VCaP (cell line): ENCODE results near the gene DGCR8.

ENCODE experiments used
- H3K27ac ChIP-seq: fragments of 450-650 bp; 2 replicates; pipeline ENCODE4 v1.5.1; 2017
- TF ChIP-seq, protein P1 (sequence below): fragments of 450-650 bp; conservative IDR thresholded peaks from 2 replicates; pipeline ENCODE4 v1.5.1; 2017; ENCODE audit warnings: mild to moderate bottlenecking, moderate library complexity

DGCR8 gene

DNA sequence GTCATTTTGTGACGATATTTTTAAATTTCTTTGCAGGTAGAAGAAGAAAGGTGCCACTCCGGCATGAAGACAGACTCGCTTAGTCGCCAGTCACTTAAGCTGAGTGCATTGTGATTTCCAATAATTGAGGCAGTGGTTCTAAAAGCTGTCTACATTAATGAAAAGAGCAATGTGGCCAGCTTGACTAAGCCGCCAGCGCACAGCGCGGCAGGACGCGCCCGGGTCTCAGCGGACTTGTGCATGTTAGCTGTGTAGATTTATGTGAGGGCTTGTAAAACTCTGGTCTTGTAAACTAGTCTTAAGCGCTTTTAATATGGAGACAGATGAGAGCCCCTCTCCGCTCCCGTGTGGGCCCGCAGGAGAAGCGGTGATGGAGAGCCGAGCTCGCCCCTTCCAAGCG is 5.6 kb downstream of the DGCR8 start:
- peak overlapping the region; percentile 98; the same call in 1 of the 2 replicates for H3K27ac ChIP-seq
- TF ChIP-seq, protein P1, sequence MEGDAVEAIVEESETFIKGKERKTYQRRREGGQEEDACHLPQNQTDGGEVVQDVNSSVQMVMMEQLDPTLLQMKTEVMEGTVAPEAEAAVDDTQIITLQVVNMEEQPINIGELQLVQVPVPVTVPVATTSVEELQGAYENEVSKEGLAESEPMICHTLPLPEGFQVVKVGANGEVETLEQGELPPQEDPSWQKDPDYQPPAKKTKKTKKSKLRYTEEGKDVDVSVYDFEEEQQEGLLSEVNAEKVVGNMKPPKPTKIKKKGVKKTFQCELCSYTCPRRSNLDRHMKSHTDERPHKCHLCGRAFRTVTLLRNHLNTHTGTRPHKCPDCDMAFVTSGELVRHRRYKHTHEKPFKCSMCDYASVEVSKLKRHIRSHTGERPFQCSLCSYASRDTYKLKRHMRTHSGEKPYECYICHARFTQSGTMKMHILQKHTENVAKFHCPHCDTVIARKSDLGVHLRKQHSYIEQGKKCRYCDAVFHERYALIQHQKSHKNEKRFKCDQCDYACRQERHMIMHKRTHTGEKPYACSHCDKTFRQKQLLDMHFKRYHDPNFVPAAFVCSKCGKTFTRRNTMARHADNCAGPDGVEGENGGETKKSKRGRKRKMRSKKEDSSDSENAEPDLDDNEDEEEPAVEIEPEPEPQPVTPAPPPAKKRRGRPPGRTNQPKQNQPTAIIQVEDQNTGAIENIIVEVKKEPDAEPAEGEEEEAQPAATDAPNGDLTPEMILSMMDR, result no peak

DNA sequence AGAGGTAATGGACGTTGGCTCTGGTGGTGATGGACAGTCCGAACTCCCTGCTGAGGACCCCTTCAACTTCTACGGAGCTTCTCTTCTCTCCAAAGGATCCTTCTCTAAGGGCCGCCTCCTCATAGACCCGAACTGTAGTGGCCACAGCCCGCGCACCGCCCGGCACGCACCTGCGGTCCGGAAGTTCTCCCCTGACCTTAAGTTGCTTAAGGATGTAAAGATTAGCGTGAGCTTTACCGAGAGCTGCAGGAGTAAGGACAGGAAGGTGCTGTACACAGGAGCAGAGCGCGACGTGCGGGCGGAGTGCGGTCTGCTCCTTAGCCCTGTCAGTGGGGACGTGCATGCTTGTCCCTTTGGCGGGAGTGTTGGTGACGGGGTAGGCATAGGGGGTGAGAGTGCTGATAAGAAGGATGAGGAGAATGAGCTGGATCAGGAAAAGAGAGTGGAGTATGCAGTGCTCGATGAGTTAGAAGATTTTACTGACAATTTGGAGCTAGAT is 6.1 kb downstream of the DGCR8 start:
- H3K27ac ChIP-seq, result 0 out of 2 replicates have a peak overlapping the region, but pooled peaks have one; percentile 98
- TF ChIP-seq, protein P1, result no peak

DNA sequence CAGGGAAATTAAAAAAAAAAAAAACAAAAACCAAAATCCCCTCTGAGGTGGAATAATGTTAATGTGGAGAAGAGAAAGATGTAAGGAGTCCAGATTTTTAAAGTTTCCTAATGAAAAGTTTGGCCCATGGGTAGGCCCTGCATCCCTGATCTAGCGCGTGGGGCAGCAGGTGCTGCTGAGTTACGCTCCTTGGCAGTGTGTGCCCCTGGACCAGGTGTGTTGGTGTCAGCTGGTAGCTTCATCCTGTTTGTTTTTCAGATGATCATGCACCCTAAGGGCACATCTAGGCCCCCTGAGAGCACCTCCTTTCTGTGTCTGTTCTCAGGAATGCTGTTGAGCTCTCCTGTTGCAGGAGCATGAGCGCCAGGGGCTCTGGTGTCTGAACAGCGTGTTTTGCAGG is 6.7 kb downstream of the DGCR8 start:
- TF ChIP-seq, protein P1, result no peak
- H3K27ac ChIP-seq, result no peak overlapping the region

DNA sequence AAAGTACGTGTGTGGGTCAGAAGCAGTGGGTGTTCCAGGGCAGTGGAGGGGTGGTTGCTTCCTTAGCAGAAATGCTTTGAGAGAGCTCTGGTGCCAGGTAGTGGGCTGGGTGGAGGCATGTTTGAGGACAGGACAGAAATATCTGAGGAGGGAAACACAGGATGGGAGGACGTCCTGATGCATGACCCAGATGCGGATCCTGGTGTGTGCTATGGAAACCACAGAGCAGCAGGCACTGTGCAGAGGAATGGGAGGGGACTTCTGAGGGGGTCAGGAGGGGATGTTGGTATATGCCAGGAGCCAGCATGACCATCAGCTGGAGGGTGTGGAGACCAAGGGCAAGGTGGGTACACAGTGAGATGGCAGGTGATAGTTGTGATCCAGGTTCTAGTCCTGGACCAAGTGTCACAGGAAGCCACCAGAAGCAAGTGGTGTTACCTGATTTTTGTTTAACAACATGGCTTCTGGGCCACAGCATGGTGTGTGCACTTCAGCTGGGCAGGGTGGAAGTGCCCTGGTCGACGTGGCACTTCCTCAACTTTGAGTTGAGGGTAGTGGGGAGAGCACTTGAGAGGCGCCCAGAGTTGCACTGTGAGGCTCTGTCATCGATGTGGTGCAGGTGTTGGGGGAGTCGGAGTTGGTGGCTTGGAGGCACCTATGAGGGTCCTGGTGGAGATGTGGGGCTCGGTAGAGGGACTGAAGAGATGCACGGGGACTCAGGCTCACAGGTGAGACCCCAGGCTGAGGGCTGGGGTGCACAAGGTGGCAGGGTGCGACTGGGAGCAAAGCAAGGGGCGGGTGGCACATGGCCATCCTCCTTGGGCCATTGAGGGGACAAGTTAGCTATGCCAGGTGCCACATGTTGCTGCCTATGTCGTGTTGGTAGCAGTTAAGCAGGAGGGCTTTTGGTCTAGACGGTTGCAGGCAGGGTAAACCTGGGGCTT is 7.5 kb downstream of the DGCR8 start:
- TF ChIP-seq, protein P1, result no peak

DNA sequence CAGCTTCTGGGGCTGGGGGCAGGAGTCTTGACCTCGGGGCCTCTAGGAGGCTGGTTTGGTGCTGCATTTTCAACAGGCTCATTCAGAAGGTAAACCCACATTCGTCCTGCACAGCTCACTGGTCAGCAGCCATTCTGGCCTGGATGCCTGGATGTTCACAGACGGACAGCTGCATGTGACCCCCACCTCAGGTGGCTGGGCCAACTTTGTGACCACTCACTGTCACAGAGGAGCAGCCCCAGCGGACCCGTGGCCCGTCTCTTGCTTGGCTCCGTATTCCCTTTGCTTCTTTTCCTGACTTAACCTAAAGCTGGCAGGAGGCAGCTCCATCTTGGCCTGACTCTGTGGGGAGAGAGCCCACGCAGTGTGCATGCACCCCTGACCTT is 8.2 kb downstream of the DGCR8 start:
- TF ChIP-seq, protein P1, result no peak
- no peak overlapping the region for H3K27ac ChIP-seq

More for the DNA sequence above, 7.5 kb downstream of the DGCR8 start:
- H3K27ac ChIP-seq, result no peak overlapping the region

DNA sequence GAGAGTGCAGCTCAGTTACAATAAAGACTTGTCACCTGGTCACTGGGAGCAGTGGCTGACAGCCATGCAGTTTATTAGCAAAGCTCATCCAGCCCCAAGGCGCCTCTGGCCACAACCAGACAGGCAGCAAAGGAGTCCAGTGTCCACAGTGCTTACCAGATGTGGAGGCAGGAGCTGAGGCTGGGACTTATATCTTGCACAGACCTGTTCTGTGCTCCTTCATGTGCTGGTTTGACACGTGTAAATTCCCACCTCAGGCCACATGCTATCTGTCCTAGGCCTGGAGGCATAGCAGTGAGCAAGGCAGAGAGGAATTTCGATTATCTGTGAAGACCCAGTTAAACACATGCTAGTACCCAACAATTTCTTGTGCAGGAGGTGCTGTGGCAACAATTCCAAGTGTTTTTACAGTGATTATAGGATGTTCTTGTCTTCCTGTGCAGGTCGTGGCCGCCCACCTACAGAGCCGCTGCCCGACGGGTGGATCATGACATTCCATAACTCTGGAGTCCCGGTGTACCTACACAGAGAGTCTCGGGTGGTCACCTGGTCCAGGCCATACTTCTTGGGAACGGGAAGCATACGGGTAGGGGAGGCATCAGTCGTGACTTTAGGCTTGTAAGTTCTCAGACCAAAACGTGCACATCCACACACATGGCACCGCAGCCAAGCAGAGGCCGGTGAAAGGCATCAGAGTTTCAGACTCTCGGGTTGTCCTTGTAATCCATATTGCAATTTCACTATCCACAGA is 9.4 kb downstream of the DGCR8 start:
- TF ChIP-seq, protein P1, result no peak
- no peak overlapping the region for H3K27ac ChIP-seq
